Neutrophil (primary cell): ENCODE results near the gene SDK2.

ENCODE experiments used
- H3K27ac ChIP-seq: fragments of 200-600 bp; sonication (generic); 2 replicates; pipeline ENCODE4 v1.5.1; 2016; ENCODE audit warnings: mild to moderate bottlenecking, moderate library complexity
- H3K27me3 ChIP-seq: fragments of 200-600 bp; sonication (generic); 2 replicates; pipeline ENCODE4 v1.6.0; 2016; ENCODE audit warnings: mild to moderate bottlenecking
- H3K36me3 ChIP-seq: fragments of 200-600 bp; sonication (generic); 2 replicates; pipeline ENCODE4 v1.5.1; 2017
- H3K4me1 ChIP-seq, 2 experiments: fragments of 200-600 bp in 1 of 2; sonication (generic) in 1 of 2; 1 replicate in 1 of 2; 2 replicates in 1 of 2; pipeline versions ENCODE4 v1.5.1 to v1.6.1; 2013 to 2016; ENCODE audit warnings: low read depth in 1 of 2, low read length in 1 of 2, mild to moderate bottlenecking in 1 of 2, moderate library complexity in 1 of 2; ENCODE audit not compliant: control insufficient read depth in 1 of 2, insufficient read depth in 1 of 2
- H3K4me3 ChIP-seq, 2 experiments: fragments of 200-600 bp in 1 of 2; sonication (generic) in 1 of 2; 1 replicate in 1 of 2; 2 replicates in 1 of 2; pipeline ENCODE4 v1.5.1; 2013 to 2016; ENCODE audit warnings: low read depth in 1 of 2, low read length in 1 of 2, mild to moderate bottlenecking in 1 of 2, moderate library complexity in 1 of 2
- H3K9me3 ChIP-seq: fragments of 200-600 bp; sonication (generic); 2 replicates; pipeline ENCODE4 v1.5.1; 2016
- CTCF ChIP-seq: fragments of 200-600 bp; sonication (generic); IDR thresholded peaks from 2 replicates; pipeline ENCODE4 v1.5.1; 2016; ENCODE audit warnings: antibody characterized with exemption

The SDK2 gene

GRCh38 chr17:73323409-73324159 lies 320.7 kb downstream of the SDK2 start:
- TF ChIP-seq CTCF = no peak
- Histone ChIP-seq H3K27ac (no peak overlapping the region), H3K4me3 (no peak overlapping the region)

GRCh38 chr17:73320601-73321264 lies 323.5 kb downstream of the SDK2 start:
- peaks cover 15% of the 10 kb centered on the region for H3K27me3 ChIP-seq
- no peak for TF ChIP-seq CTCF
- H3K4me3 ChIP-seq = no peak overlapping the region
- H3K4me1 ChIP-seq = no peaks in the 10 kb centered on the region
- H3K27ac ChIP-seq = no peak overlapping the region
- no peaks in the 10 kb centered on the region for H3K36me3 ChIP-seq
- H3K9me3 ChIP-seq = no peaks in the 10 kb centered on the region

More at GRCh38 chr17:73323409-73324159, 320.7 kb downstream of the SDK2 start:
- H3K27me3 ChIP-seq = peaks cover 15% of the 10 kb centered on the region
- no peaks in the 10 kb centered on the region for H3K4me1 ChIP-seq
- no peaks in the 10 kb centered on the region for H3K9me3 ChIP-seq
- no peaks in the 10 kb centered on the region for H3K36me3 ChIP-seq

GRCh38 chr17:73319766-73320165 lies 324.5 kb downstream of the SDK2 start:
- Histone ChIP-seq H3K4me3 (no peak overlapping the region), H3K27ac (no peak overlapping the region), H3K4me1 (no peaks in the 10 kb centered on the region), H3K27me3 (peaks cover 8% of the 10 kb centered on the region), H3K9me3 (no peaks in the 10 kb centered on the region), H3K36me3 (no peaks in the 10 kb centered on the region)
- TF ChIP-seq CTCF = no peak

GRCh38 chr17:73318836-73319235 lies 325.4 kb downstream of the SDK2 start:
- Histone ChIP-seq H3K4me3 (no peak overlapping the region), H3K36me3 (no peaks in the 10 kb centered on the region), H3K27me3 (peaks cover 3% of the 10 kb centered on the region), H3K4me1 (no peaks in the 10 kb centered on the region), H3K27ac (no peak overlapping the region), H3K9me3 (no peaks in the 10 kb centered on the region)
- TF ChIP-seq CTCF = no peak

- no peak for TF ChIP-seq CTCF
- Histone ChIP-seq H3K27ac (no peak overlapping the region), H3K4me1 (no peaks in the 10 kb centered on the region), H3K36me3 (no peaks in the 10 kb centered on the region), H3K9me3 (no peaks in the 10 kb centered on the region), H3K27me3 (no peaks in the 10 kb centered on the region), H3K4me3 (no peak overlapping the region)
These were observed 325.8 kb downstream of the SDK2 start for GRCh38 chr17:73318427-73318813.
